22Rv1 (cell line): ENCODE results near the gene FOXJ3.
A peak's percentile ranks its signal among the peaks of the same experiment; 100 is the strongest.

Source experiments
- H3K27ac ChIP-seq: fragments of 450-650 bp; 2 replicates; pipeline ENCODE4 v1.5.1; 2017
- ZFX ChIP-seq: fragments of 450-650 bp; IDR thresholded peaks from 2 replicates; pipeline ENCODE4 v1.6.1; 2017; ENCODE audit warnings: antibody characterized with exemption, borderline replicate concordance
- TF ChIP-seq, protein P1 (sequence below): fragments of 450-650 bp; IDR thresholded peaks from 2 replicates; pipeline ENCODE4 v1.5.1; 2017; ENCODE audit warnings: mild to moderate bottlenecking

FOXJ3 gene

DNA sequence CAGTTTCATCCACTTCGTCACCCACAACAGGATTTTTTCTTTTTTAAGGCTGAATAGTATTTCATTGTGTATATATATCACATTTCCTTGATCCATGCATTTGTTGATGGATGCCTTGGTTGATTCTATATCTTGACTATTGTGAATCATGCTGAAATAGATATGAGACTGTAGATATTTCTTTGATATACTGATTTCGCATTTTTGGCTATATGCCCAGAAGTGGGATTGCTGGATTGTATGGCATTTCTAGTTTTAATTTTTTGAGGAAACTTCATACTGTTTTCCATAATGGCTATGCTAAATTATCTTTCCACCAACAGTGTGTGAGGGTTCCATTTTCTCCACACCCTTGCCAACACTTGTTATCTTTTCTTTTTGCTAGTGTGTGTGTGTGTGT is 176.8 kb downstream of the FOXJ3 start:
- TF ChIP-seq, protein P1, sequence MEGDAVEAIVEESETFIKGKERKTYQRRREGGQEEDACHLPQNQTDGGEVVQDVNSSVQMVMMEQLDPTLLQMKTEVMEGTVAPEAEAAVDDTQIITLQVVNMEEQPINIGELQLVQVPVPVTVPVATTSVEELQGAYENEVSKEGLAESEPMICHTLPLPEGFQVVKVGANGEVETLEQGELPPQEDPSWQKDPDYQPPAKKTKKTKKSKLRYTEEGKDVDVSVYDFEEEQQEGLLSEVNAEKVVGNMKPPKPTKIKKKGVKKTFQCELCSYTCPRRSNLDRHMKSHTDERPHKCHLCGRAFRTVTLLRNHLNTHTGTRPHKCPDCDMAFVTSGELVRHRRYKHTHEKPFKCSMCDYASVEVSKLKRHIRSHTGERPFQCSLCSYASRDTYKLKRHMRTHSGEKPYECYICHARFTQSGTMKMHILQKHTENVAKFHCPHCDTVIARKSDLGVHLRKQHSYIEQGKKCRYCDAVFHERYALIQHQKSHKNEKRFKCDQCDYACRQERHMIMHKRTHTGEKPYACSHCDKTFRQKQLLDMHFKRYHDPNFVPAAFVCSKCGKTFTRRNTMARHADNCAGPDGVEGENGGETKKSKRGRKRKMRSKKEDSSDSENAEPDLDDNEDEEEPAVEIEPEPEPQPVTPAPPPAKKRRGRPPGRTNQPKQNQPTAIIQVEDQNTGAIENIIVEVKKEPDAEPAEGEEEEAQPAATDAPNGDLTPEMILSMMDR = no peak
- TF ChIP-seq ZFX = no peak
- H3K27ac ChIP-seq = no peak overlapping the region

DNA sequence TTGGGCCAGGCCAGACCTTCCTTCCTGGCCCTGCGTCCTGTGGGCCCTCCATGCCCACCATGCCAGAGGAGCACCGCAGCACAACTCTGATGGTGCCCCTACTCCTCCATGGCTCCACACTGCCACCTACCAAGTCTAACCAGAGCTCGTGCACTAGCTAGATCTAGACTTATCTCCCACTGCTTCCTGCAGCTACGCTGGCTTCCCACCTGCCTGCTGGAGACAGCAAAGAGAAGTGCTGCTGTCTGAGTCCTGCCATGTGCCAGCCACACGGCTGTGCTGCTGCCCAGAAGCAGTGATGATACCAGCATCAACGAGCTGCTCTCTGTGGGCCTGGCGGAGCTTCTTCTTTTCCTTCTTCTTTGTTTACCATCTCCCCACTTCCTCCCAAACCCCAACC is 177.4 kb downstream of the FOXJ3 start:
- TF ChIP-seq ZFX = no peak
- TF ChIP-seq, protein P1 = peak; percentile 14; the same call in 1 of the 2 replicates
- no peak overlapping the region for H3K27ac ChIP-seq

GRCh38 chr1:42155362-42155761 is 179.7 kb downstream of the FOXJ3 start:
- no peak overlapping the region for H3K27ac ChIP-seq
- no peak for TF ChIP-seq ZFX
- TF ChIP-seq, protein P1 = no peak

DNA sequence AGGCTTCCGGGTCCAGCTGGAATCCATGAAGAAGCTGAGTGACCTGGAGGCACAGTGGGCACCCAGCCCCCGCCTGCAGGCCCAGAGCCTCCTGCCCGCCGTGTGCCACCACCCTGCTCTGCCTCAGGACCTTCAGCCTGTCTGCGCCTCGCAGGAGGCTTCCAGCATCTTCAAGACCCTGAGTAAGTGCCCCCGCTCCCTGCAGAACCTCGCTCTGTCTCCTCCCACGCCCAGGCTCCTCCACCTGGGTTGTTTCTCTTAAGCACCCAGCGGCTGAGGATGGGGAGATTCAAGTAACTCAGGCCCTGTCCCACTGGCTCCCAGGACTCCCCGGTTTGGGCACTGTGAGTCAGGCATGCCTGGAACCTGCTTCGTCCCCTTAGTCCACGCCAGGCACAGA is 180.3 kb downstream of the FOXJ3 start:
- TF ChIP-seq ZFX = no peak
- TF ChIP-seq, protein P1 = no peak
- H3K27ac ChIP-seq = no peak overlapping the region

- no peak overlapping the region for H3K27ac ChIP-seq
- TF ChIP-seq ZFX = no peak
- TF ChIP-seq, protein P1 = no peak
These were observed 181.4 kb downstream of the FOXJ3 start for GRCh38 chr1:42153624-42154023.

- TF ChIP-seq, protein P1 = no peak
- no peak for TF ChIP-seq ZFX
- no peak within 1 kb of the TSS for H3K27ac ChIP-seq
These were observed 182.0 kb downstream of the FOXJ3 start, which contains the start of gene GUCA2B for GRCh38 chr1:42152907-42153600. Gene GUCA2B, plus strand, starts transcription at chr1:42153410. Its CDS starts 41 bp downstream, at chr1:42153451.

DNA sequence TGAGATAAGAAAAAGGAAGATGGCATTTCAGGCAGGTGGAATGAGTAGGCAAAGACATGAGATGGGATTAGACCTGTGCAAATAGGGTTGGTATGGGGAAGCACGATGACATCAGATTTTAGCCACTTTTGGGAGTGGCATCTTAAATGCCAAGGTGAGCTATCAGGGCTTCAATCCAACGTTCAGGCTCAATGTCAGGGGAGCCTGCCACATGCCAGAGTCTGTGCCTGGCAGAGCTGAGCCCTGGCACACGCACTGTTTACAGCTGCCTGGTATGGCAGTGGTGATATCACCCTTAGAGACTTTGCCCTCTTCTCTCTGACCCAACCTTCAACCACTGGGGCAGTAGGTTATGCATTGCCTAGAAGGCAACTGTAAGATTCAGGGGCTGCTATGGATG is 182.9 kb downstream of the FOXJ3 start:
- no peak for TF ChIP-seq ZFX
- TF ChIP-seq, protein P1 = no peak
- no peak overlapping the region for H3K27ac ChIP-seq
